ENCODE data around the gene METAP1D. TPM values are rescaled to one million over a fixed set of nuclear protein-coding genes. Genes with fewer than 3 reads are reported as not detected.

The METAP1D gene
- total and polyA plus RNA-seq, 2 donors (not counting 3 experiments of a cell fraction or from before 2014, with no cell fraction given) = 4.2 to 8.1 TPM

- Histone ChIP-seq H3K36me3 (ENCODE audit: control insufficient read depth in 2 of 2, extremely low read depth in 1 of 2, insufficient read depth in 2 of 2, low read length in 2 of 2) (no peaks in the 10 kb centered on the region), H3K9me1 (replicated peaks; ENCODE audit: control insufficient read depth, extremely low read depth, insufficient read depth, low read length) (no peaks in the 10 kb centered on the region), H3K27ac (ENCODE audit: insufficient read depth, low read depth, low read length) (no peak overlapping the region), H3K79me2 (ENCODE audit: control insufficient read depth, insufficient read depth, low read length) (no peaks in the 10 kb centered on the region), H3K4me3 (replicated peaks in 1 of 3; ENCODE audit: insufficient read depth in 1 of 3, low read depth in 1 of 3, low read length in 3 of 3) (peak overlapping the region in 2 of 3 experiments; percentile 28 to 60), H2AFZ (ENCODE audit: low read depth, low read length) (peak overlapping the region; percentile 84), H3K4me1 (ENCODE audit: control insufficient read depth, extremely low read depth, insufficient read depth, low read length) (peaks cover 33% of the 10 kb centered on the region), H3K9ac (replicated peaks; ENCODE audit: extremely low read depth, insufficient read depth, low read length) (no peak overlapping the region), H3K4me2 (ENCODE audit: insufficient read depth, low read length) (peak overlapping the region; percentile 87), H3K9me3 (replicated peaks; ENCODE audit: control insufficient read depth, insufficient read depth, low read length) (no peaks in the 10 kb centered on the region), H4K20me1 (replicated peaks; ENCODE audit: control insufficient read depth, extremely low read depth, insufficient read depth, low read length) (no peaks in the 10 kb centered on the region), H3K27me3 (ENCODE audit: control insufficient read depth in 2 of 2, insufficient read depth in 2 of 2, low read length in 2 of 2) (peaks cover 32 to 55% of the 10 kb centered on the region in 2 experiments)
- DNase-seq (ENCODE audit: low read depth, low spot score) (no peak), FAIRE-seq (peak; percentile 4)
- dilution Hi-C loops (cut with MboI; ENCODE audit: extremely low pct_ligation_motif_present, low sequenced_read_pairs) (no loop called here), intact Hi-C loops (cut with micrococcal nuclease) (loop anchor here (10.0 kb wide), 2 partner anchors 211 to 1131 kb away; partner anchors contain the start of gene SLC25A12)
- CTCF ChIA-PET = interaction anchor here (0.9 to 8.6 kb wide), 18 partner anchors 8 to 532 kb away, joined by 3 to 193 read pairs (median 6); partner anchors contain the start of genes DLX1 and DYNC1I2
- POLR2A ChIA-PET = no interaction called here
- no TSS peak for BruUV-seq (replicated peaks)
- TF ChIP-seq EZH2 (IDR thresholded peaks at IDR 0.05; ENCODE audit: borderline replicate concordance, low read depth, low read length, severe bottlenecking) = peak; percentile 77
- TF ChIP-seq GATA2 (IDR thresholded peaks at IDR 0.05; ENCODE audit: insufficient read depth, insufficient read length, low read depth, low read length) = no peak
- TF ChIP-seq MYC (IDR thresholded peaks at IDR 0.05; ENCODE audit: low read depth, low read length) = no peak
- TF ChIP-seq CTCF (IDR thresholded peaks at IDR 0.05; ENCODE audit: extremely low read depth in 1 of 2, insufficient read depth in 1 of 2, low read depth in 1 of 2, low read length in 2 of 2) = no peak
- no peak for TF ChIP-seq POLR2A (IDR thresholded peaks at IDR 0.05; ENCODE audit: low read depth, low read length)
These were observed 105.8 kb downstream of the METAP1D start for GRCh38 chr2:172105471-172106107.

Data from endothelial cell of umbilical vein (primary cell).